GM12878 (cell line): ENCODE measurements around the gene SLC44A4. TPM values are rescaled to one million over a fixed set of nuclear protein-coding genes. Genes with fewer than 3 reads are reported as not detected.
A peak's percentile ranks its signal among the peaks of the same experiment; 100 is the strongest.

ENCODE experiments used
- ATAC-seq: fragments of 200-7000 bp; cut with Tn5 transposase; 3 replicates; pipeline ENCODE4 v1.9.1; 2020; ENCODE audit warnings: mild to moderate bottlenecking, moderate library complexity
- BruUV-seq: library from RNA; stranded (reverse); fragments of 400-500 nt; replicated peaks from 2 replicates; lab custom pipeline; 2021; lab: Mats Ljungman, UMichigan
- CTCF ChIA-PET: fragments of 300-600 bp; sonication (Branson Sonifier 250); formaldehyde crosslinking; extraction: SDS; loops from one replicate; lab custom pipeline; 2021; ENCODE audit warnings: inconsistent platforms; lab: Yijun Ruan, JAX
- POLR2A ChIA-PET: fragments of 350-600 bp; formaldehyde crosslinking; extraction: SDS; loops from one replicate; lab custom pipeline; 2021; ENCODE audit warnings: inconsistent platforms; lab: Charles Lee
- RAD21 ChIA-PET: fragments of 300-600 bp; sonication (Branson Sonifier 250); formaldehyde crosslinking; loops from one replicate; lab custom pipeline; 2023; ENCODE audit warnings: antibody characterized with exemption; ENCODE audit not compliant: unreplicated experiment; lab: Charles Lee
- SMC1A ChIA-PET: fragments of 300-600 bp; sonication (Branson Sonifier 250); formaldehyde crosslinking; loops from one replicate; lab custom pipeline; 2023; ENCODE audit not compliant: unreplicated experiment, uncharacterized antibody; lab: Charles Lee
- DNase-seq: peaks from one replicate; pipeline ENCODE4 v3.0.0-alpha.2; 2011; ENCODE audit warnings: low read depth, low spot score
- FAIRE-seq: peaks from 3 replicates; lab custom pipeline; 2011; peaks lifted over from hg19 to GRCh38; lab: Jason Lieb, UNC
- H2AFZ ChIP-seq: 2 replicates; pipeline ENCODE4 v1.6.0; 2011; ENCODE audit warnings: low read depth, low read length, control low read depth; ENCODE audit not compliant: control insufficient read depth
- H3K27ac ChIP-seq: 2 replicates; pipeline ENCODE4 v1.5.1; 2011; ENCODE audit warnings: control low read depth; ENCODE audit not compliant: control insufficient read depth, insufficient read depth
- H3K27me3 ChIP-seq, 2 experiments: replicated peaks in 1 of 2; 2 replicates each; pipeline versions ENCODE4 v1.6.0 to v1.6.1; 2011; ENCODE audit warnings: low read length in 1 of 2; ENCODE audit not compliant: control insufficient read depth in 2 of 2, insufficient read depth in 2 of 2
- H3K36me3 ChIP-seq, 2 experiments: 2 replicates each; pipeline ENCODE4 v1.5.1; 2011; ENCODE audit warnings: low read length in 1 of 2; ENCODE audit not compliant: control insufficient read depth in 2 of 2, insufficient read depth in 2 of 2
- H3K4me1 ChIP-seq: 2 replicates; pipeline ENCODE4 v1.6.1; 2011; ENCODE audit warnings: mild to moderate bottlenecking, low read length, moderate library complexity, mixed read lengths; ENCODE audit not compliant: control insufficient read depth, insufficient read depth
- H3K4me2 ChIP-seq: 2 replicates; pipeline ENCODE4 v1.6.0; 2011; ENCODE audit warnings: control low read depth; ENCODE audit not compliant: control insufficient read depth, insufficient read depth
- H3K4me3 ChIP-seq: fragments of 200-600 bp; sonication (generic); 2 replicates; pipeline ENCODE4 v1.5.1; 2016
- H3K79me2 ChIP-seq: 2 replicates; pipeline ENCODE4 v1.6.0; 2011; ENCODE audit warnings: low read length; ENCODE audit not compliant: control insufficient read depth, insufficient read depth
- H3K9ac ChIP-seq: 2 replicates; pipeline ENCODE4 v1.8.0; 2011; ENCODE audit warnings: low read length, control low read depth, mixed read lengths; ENCODE audit not compliant: control insufficient read depth, insufficient read depth
- H3K9me3 ChIP-seq: replicated peaks from 3 replicates; pipeline ENCODE4 v1.5.1; 2011; ENCODE audit warnings: mild to moderate bottlenecking, low read length; ENCODE audit not compliant: control insufficient read depth, insufficient read depth
- H4K20me1 ChIP-seq: 2 replicates; pipeline ENCODE4 v1.6.0; 2011; ENCODE audit not compliant: control insufficient read depth, insufficient read depth
- BHLHE40 ChIP-seq, 2 experiments: fragments of 450-650 bp in 1 of 2; IDR thresholded peaks; 2 replicates each; pipeline ENCODE4 v1.6.1; 2011 to 2017; ENCODE audit warnings: low read depth in 2 of 2, borderline replicate concordance in 1 of 2, improper control_type of control experiment in 1 of 2, low read length in 1 of 2, mild to moderate bottlenecking in 1 of 2
- CBFB ChIP-seq: IDR thresholded peaks from 2 replicates; pipeline ENCODE4 v1.6.1; 2016; ENCODE audit warnings: antibody characterized with exemption, low read depth
- MLLT1 ChIP-seq: fragments of 450-650 bp; IDR thresholded peaks from 2 replicates; pipeline ENCODE4 v1.6.1; 2016; ENCODE audit warnings: mild to moderate bottlenecking
- MYB ChIP-seq: fragments of 150-350 bp; IDR thresholded peaks from 2 replicates; pipeline ENCODE4 v1.6.1; 2014; ENCODE audit warnings: mild to moderate bottlenecking, low read depth, low read length, borderline replicate concordance
- NR2C1 ChIP-seq: fragments of 450-650 bp; IDR thresholded peaks from 2 replicates; pipeline ENCODE4 v1.6.1; 2017; ENCODE audit warnings: antibody characterized with exemption, mild to moderate bottlenecking, moderate library complexity
- POLR2AphosphoS5 ChIP-seq: IDR thresholded peaks from 2 replicates; pipeline ENCODE4 v1.6.1; 2011; ENCODE audit warnings: mild to moderate bottlenecking, low read length, inconsistent platforms
- RELB ChIP-seq: fragments of 450-650 bp; IDR thresholded peaks from 2 replicates; pipeline ENCODE4 v1.6.1; 2017; ENCODE audit warnings: low read depth, mild to moderate bottlenecking, moderate library complexity
- SMAD1 ChIP-seq: fragments of 450-650 bp; IDR thresholded peaks from 2 replicates; pipeline ENCODE4 v1.6.1; 2018; ENCODE audit warnings: mild to moderate bottlenecking, low read depth; ENCODE audit not compliant: partially characterized antibody
- STAT1 ChIP-seq: fragments of 450-650 bp; conservative IDR thresholded peaks from 2 replicates; pipeline ENCODE4 v1.6.1; 2014; ENCODE audit warnings: antibody characterized with exemption, mild to moderate bottlenecking
- SUPT20H ChIP-seq: IDR thresholded peaks from 2 replicates; pipeline ENCODE4 v1.6.1; 2011; ENCODE audit warnings: low read depth, mild to moderate bottlenecking, low read length, moderate library complexity, borderline replicate concordance; ENCODE audit not compliant: control insufficient read depth
- ZNF622 ChIP-seq: fragments of 450-650 bp; IDR thresholded peaks from 2 replicates; pipeline ENCODE4 v1.6.1; 2017; ENCODE audit warnings: mild to moderate bottlenecking, inconsistent platforms
- ZNF687 ChIP-seq: fragments of 450-650 bp; IDR thresholded peaks from 2 replicates; pipeline ENCODE4 v1.6.1; 2017; ENCODE audit warnings: mild to moderate bottlenecking, moderate library complexity
- WGBS: methylation state at CpG from one replicate; pipeline ENCODE4 v1.1.6; 2016; ENCODE audit warnings: low lambda C conversion rate; ENCODE audit not compliant: insufficient replicate concordance, insufficient coverage; ENCODE audit errors: missing lambda C conversion rate; 5-methylcytosine and 5-hydroxymethylcytosine counted together
- in situ Hi-C: fragments of 300-500 bp; cut with MboI; formaldehyde crosslinking; loops from 9 replicates; pipeline ENCODE4 v1.14.3; 2018; ENCODE audit warnings: mixed read lengths
- intact Hi-C: fragments of 100-400 bp; cut with micrococcal nuclease; formaldehyde crosslinking; loops from one replicate; pipeline ENCODE4 v1.14.2; 2022; ENCODE audit not compliant: unreplicated experiment
- polyA plus RNA-seq, 11 experiments: library from polyadenylated mRNA; depleted of rRNA in 4 of 11; unstranded in 6 of 11; stranded (reverse) in 5 of 11; fragments of >200 nt; fragmentation: Nextera tagmentation in 4 of 11; fragmentation: Illumina TruSeq in 1 of 11; extraction: Ambion mirVana in 4 of 11; extraction: Trizol in 1 of 11; gene quantifications; 1 replicate in 1 of 11; 2 replicates in 10 of 11; pipeline versions ENCODE4 v1.2.1 to v1.2.3, GENCODE V29; 2011 to 2016; ENCODE audit warnings: inconsistent platforms in 2 of 11, missing spikeins in 2 of 11, low read depth in 1 of 11
- total RNA-seq, 4 experiments: library from RNA; depleted of rRNA in 3 of 4; stranded (reverse); fragments of >200 nt in 3 of 4; fragmentation: Illumina TruSeq in 1 of 4; extraction: Trizol in 1 of 4; gene quantifications; 2 replicates each; pipeline versions ENCODE4 v1.2.1 to v1.2.3, GENCODE V29; 2013 to 2021

The SLC44A4 gene
- total and polyA plus RNA-seq, 10 of the 15 experiments (the other 5 are each of a cell fraction or from before 2014, with no cell fraction given), result 0.04 to 0.24 (median 0.15) TPM; not detected in 3

GRCh38 chr6:31834367-31835250, 44.2 kb downstream of the SLC44A4 start:
- ChIA-PET POLR2A (interaction anchor here (0.6 to 10.9 kb wide), 11 partner anchors 9 to 266 kb away, joined by 3 to 122 read pairs (median 3); partner anchors contain the start of genes CLIC1, GPANK1, LSM2 and MSH5), RAD21 (interaction anchor here (0.6 to 3.1 kb wide), 4 partner anchors 12 to 388 kb away, joined by 3 to 12 read pairs (median 4); partner anchors contain the start of gene NEU1), SMC1A (interaction anchor here (0.6 to 2.6 kb wide), 6 partner anchors 87 to 720 kb away, joined by 3 to 11 read pairs (median 4); partner anchors contain the start of genes APOM and MSH5), CTCF (interaction anchor here (2.8 kb wide), 1 partner anchor 29 kb away, joined by 17 read pairs; the partner anchor contains the start of gene NEU1)
- no peaks in the 10 kb centered on the region for H3K9me3 ChIP-seq
- H3K4me3 ChIP-seq, result peak overlapping the region; percentile 82
- H3K27me3 ChIP-seq, result no peaks in the 10 kb centered on the region
- peaks cover 20% of the 10 kb centered on the region for H3K4me1 ChIP-seq
- H3K4me2 ChIP-seq, result peak overlapping the region; percentile 30
- H4K20me1 ChIP-seq, result peaks cover 9% of the 10 kb centered on the region
- H2AFZ ChIP-seq, result peak overlapping the region; percentile 92
- peak overlapping the region; percentile 96 for H3K27ac ChIP-seq
- peak overlapping the region; percentile 90 for H3K9ac ChIP-seq
- DNase-seq (peak; percentile 50), ATAC-seq (peak; percentile 72), FAIRE-seq (no peak)
- 1% methylated on average over 56 of the region's 59 CpGs for WGBS
- H3K79me2 ChIP-seq, result peaks cover 71% of the 10 kb centered on the region
- peaks cover 8 to 24% of the 10 kb centered on the region in 2 experiments for H3K36me3 ChIP-seq
- intact Hi-C loops (loop anchor here (2.0 to 5.0 kb wide), 3 partner anchors 28 to 167 kb away; partner anchors contain the start of genes CSNK2B, LY6G5B, NEU1 and VARS1), in situ Hi-C loops (loop anchor here (10.0 kb wide), 1 partner anchor 290 kb away; the partner anchor contains the start of genes ATP6V1G2, DDX39B and NFKBIL1)
- BruUV-seq, result no TSS peak
- 0 out of 2 replicates have a peak, but pooled peaks have one; percentile 52 for TF ChIP-seq STAT1
- TF ChIP-seq RELB, result peak; percentile 86
- TF ChIP-seq MYB, result peak; percentile 97
- peak; percentile 46 for TF ChIP-seq MLLT1
- TF ChIP-seq SMAD1, result no peak
- TF ChIP-seq ZNF687, result peak; percentile 96
- peak; percentile 98 for TF ChIP-seq CBFB
- no peak for TF ChIP-seq SUPT20H
- peak in 1 of 2 experiments; percentile 50; a peak in 1 of 4 replicates for TF ChIP-seq BHLHE40 (IDR thresholded peaks at IDR 0.05; ENCODE audit: borderline replicate concordance in 1 of 2, low read depth in 2 of 2, low read length in 1 of 2)
- peak; percentile 66 for TF ChIP-seq NR2C1
- TF ChIP-seq ZNF622, result no peak
- TF ChIP-seq POLR2AphosphoS5, result peak; percentile 100
